Hepatocyte (in vitro differentiated cells): ENCODE results near the gene ARHGAP15.

Source experiments
- CTCF ChIP-seq: fragments of 200-600 bp; sonication (generic); IDR thresholded peaks from 2 replicates; pipeline ENCODE4 v1.5.1; 2016; ENCODE audit warnings: antibody characterized with exemption, mild to moderate bottlenecking; ENCODE audit not compliant: poor library complexity
- EZH2 ChIP-seq: fragments of 200-600 bp; sonication (generic); IDR thresholded peaks from 2 replicates; pipeline ENCODE4 v1.6.1; 2016; ENCODE audit warnings: antibody characterized with exemption, mild to moderate bottlenecking, borderline replicate concordance
- EZH2phosphoT487 ChIP-seq: fragments of 200-600 bp; sonication (generic); IDR thresholded peaks from one replicate; pipeline ENCODE4 v1.6.1; 2018; ENCODE audit warnings: antibody characterized with exemption, mild to moderate bottlenecking, low read depth, moderate library complexity; ENCODE audit not compliant: unreplicated experiment, severe bottlenecking

GRCh38 chr2:143175438-143175837, 46.2 kb downstream of the ARHGAP15 start:
- TF ChIP-seq CTCF (no peak), EZH2phosphoT487 (no peak), EZH2 (no peak)
